SU-DHL-6 (cell line): Measurements from ENCODE around the gene MYO10.

Experiments used
- EZH2phosphoT487 ChIP-seq: fragments of 200-600 bp; sonication (generic), shearing (Covaris generic); conservative IDR thresholded peaks from 2 replicates; pipeline ENCODE4 v1.6.1; 2018; ENCODE audit warnings: mild to moderate bottlenecking, antibody characterized with exemption, low read length, moderate library complexity, mixed read lengths
- TF ChIP-seq, protein P1 (sequence below): fragments of 200-600 bp; sonication (generic); IDR thresholded peaks from one replicate; pipeline ENCODE4 v1.5.1; 2017; ENCODE audit warnings: antibody characterized with exemption, mild to moderate bottlenecking, low read length, moderate library complexity; ENCODE audit not compliant: insufficient read depth, poor library complexity, severe bottlenecking

GRCh38 chr5:16618138-16618897 is 317.8 kb downstream of the MYO10 start:
- TF ChIP-seq, protein P1, sequence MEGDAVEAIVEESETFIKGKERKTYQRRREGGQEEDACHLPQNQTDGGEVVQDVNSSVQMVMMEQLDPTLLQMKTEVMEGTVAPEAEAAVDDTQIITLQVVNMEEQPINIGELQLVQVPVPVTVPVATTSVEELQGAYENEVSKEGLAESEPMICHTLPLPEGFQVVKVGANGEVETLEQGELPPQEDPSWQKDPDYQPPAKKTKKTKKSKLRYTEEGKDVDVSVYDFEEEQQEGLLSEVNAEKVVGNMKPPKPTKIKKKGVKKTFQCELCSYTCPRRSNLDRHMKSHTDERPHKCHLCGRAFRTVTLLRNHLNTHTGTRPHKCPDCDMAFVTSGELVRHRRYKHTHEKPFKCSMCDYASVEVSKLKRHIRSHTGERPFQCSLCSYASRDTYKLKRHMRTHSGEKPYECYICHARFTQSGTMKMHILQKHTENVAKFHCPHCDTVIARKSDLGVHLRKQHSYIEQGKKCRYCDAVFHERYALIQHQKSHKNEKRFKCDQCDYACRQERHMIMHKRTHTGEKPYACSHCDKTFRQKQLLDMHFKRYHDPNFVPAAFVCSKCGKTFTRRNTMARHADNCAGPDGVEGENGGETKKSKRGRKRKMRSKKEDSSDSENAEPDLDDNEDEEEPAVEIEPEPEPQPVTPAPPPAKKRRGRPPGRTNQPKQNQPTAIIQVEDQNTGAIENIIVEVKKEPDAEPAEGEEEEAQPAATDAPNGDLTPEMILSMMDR: no peak
- TF ChIP-seq EZH2phosphoT487: no peak
